ENCODE results near the gene RNU5B-1. TPM values are rescaled to one million over a fixed set of nuclear protein-coding genes. Genes with fewer than 3 reads are reported as not detected.

Gene RNU5B-1
- total and polyA plus RNA-seq, 7 donors, result 12.8 to 34.0 (median 13.9) TPM; not detected in 4

- peak in 2 of 4 donors; percentile 26 to 49 for ATAC-seq
- no peaks in the 10 kb centered on the region for H3K27me3 ChIP-seq (ENCODE audit: insufficient read depth in 3 of 3, low read length in 2 of 3)
- peaks cover 8% of the 10 kb centered on the region for H3K4me1 ChIP-seq
- TF ChIP-seq CTCF (IDR thresholded peaks at IDR 0.05), result no peak
- no peak overlapping the region for H3K4me3 ChIP-seq
- peak in 1 of 2 donors; percentile 54 for DNase-seq
- intact Hi-C loops (cut with DNase I), result loop anchor here in 1 of 2 donors (2.0 kb wide), 1 partner anchor 49 kb away; no protein-coding TSS in a partner anchor
- WGBS, 3 donors, result 46 to 48% (median 47%) methylated on average over 12 of the region's 12 CpGs
- H3K9me3 ChIP-seq, result no peaks in the 10 kb centered on the region
- H3K36me3 ChIP-seq (ENCODE audit: insufficient read depth in 1 of 2, low read depth in 1 of 2), result no peaks in the 10 kb centered on the region
- no peak overlapping the region for H3K27ac ChIP-seq
Observed at GRCh38 chr15:65326117-65326526, 21.6 kb downstream of the RNU5B-1 start.

GRCh38 chr15:65326818-65327217 is 22.3 kb downstream of the RNU5B-1 start:
- Histone ChIP-seq H3K27ac (no peak overlapping the region), H3K4me3 (no peak overlapping the region), H3K27me3 (ENCODE audit: insufficient read depth in 3 of 3, low read length in 2 of 3) (no peaks in the 10 kb centered on the region), H3K9me3 (no peaks in the 10 kb centered on the region), H3K4me1 (peaks cover 8% of the 10 kb centered on the region), H3K36me3 (ENCODE audit: insufficient read depth in 1 of 2, low read depth in 1 of 2) (no peaks in the 10 kb centered on the region)
- peak in 1 of 2 donors; percentile 28 for DNase-seq
- TF ChIP-seq CTCF (IDR thresholded peaks at IDR 0.05), result no peak
- intact Hi-C loops (cut with DNase I), result loop anchor here in 1 of 2 donors (2.0 kb wide), 1 partner anchor 48 kb away; no protein-coding TSS in a partner anchor
- WGBS, 3 donors, result 87 to 94% (median 90%) methylated on average over 2 of the region's 2 CpGs
- no peak for ATAC-seq

GRCh38 chr15:65327651-65328393 is 23.3 kb downstream of the RNU5B-1 start:
- Histone ChIP-seq H3K36me3 (ENCODE audit: insufficient read depth in 1 of 2, low read depth in 1 of 2) (no peaks in the 10 kb centered on the region), H3K9me3 (no peaks in the 10 kb centered on the region), H3K4me3 (no peak overlapping the region), H3K27me3 (ENCODE audit: insufficient read depth in 3 of 3, low read length in 2 of 3) (no peaks in the 10 kb centered on the region), H3K27ac (no peak overlapping the region), H3K4me1 (peaks cover 4% of the 10 kb centered on the region)
- 82 to 89% (median 88%) methylated on average over 12 of the region's 12 CpGs for WGBS, 3 donors
- intact Hi-C loops (cut with DNase I), result loop anchor here in 1 of 2 donors (2.0 kb wide), 1 partner anchor 47 kb away; no protein-coding TSS in a partner anchor
- TF ChIP-seq CTCF (IDR thresholded peaks at IDR 0.05), result no peak
- ATAC-seq (no peak), DNase-seq (peak in 1 of 2 donors; percentile 38)

GRCh38 chr15:65328506-65329287 is 24.2 kb downstream of the RNU5B-1 start:
- TF ChIP-seq CTCF (IDR thresholded peaks at IDR 0.05), result no peak
- Histone ChIP-seq H3K27me3 (ENCODE audit: insufficient read depth in 3 of 3, low read length in 2 of 3) (no peaks in the 10 kb centered on the region), H3K4me3 (no peak overlapping the region), H3K4me1 (no peaks in the 10 kb centered on the region), H3K9me3 (no peaks in the 10 kb centered on the region), H3K36me3 (ENCODE audit: insufficient read depth in 1 of 2, low read depth in 1 of 2) (no peaks in the 10 kb centered on the region), H3K27ac (no peak overlapping the region)
- DNase-seq (peak in 1 of 2 donors; percentile 50), ATAC-seq (no peak)
- WGBS, 3 donors, result 91 to 95% (median 94%) methylated on average over 17 to 21 of the region's 21 CpGs
- intact Hi-C loops (cut with DNase I), result no loop called here
